ENCODE results near the gene CILP. TPM values are rescaled to one million over a fixed set of nuclear protein-coding genes. Genes with fewer than 3 reads are reported as not detected.

CILP gene
- total RNA-seq, 1 experiment from 2014 or later: not detected

GRCh38 chr15:65175511-65175910, 35.8 kb downstream of the CILP start (continued):
- no peak for TF ChIP-seq ZNF138 (CRISPR knock-in tag; conservative IDR thresholded peaks at IDR 0.05)
- no peak for TF ChIP-seq ZNF219 (CRISPR knock-in tag; IDR thresholded peaks at IDR 0.05; ENCODE audit: borderline replicate concordance)
- TF ChIP-seq IRF2 (CRISPR knock-in tag; IDR thresholded peaks at IDR 0.05; ENCODE audit: borderline replicate concordance, low read depth): no peak
- no peak for TF ChIP-seq ETV6 (CRISPR knock-in tag; IDR thresholded peaks at IDR 0.05)

DNA sequence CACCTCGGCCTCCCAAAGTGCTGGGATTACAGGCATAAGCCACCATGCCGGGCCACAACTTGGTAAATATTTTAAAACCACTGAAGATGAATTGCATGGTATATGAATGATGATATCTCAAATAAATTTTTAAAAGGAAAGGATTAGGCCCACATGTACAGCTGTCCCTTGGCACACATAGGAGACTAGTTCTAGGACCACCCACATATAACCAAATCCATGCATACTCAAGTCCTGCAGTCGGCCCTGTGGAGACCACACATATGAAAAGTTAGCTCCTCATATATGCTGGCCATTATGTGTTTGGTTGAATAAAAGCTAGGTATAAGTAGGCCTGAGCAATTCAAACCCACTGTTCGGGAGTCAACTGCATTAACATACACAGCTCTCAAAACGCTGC, 36.8 kb downstream of the CILP start:
- H3K4me3 Mint-ChIP-seq: no peak overlapping the region

More for the DNA sequence above, 36.8 kb downstream of the CILP start:
- no peak for ATAC-seq
- ChIA-PET CTCF (no interaction called here), POLR2A (no interaction called here)
- DNase-seq (ENCODE audit: low spot score): no peak
- no peaks in the 10 kb centered on the region for H3K4me1 Mint-ChIP-seq
- no peaks in the 10 kb centered on the region for H3K27me3 Mint-ChIP-seq (ENCODE audit: low read depth)
- peaks cover 50% of the 10 kb centered on the region for H3K36me3 Mint-ChIP-seq
- no peak overlapping the region for H3K27ac Mint-ChIP-seq
- H3K9me3 Mint-ChIP-seq: no peaks in the 10 kb centered on the region
- TF ChIP-seq ATF6 (CRISPR knock-in tag; IDR thresholded peaks at IDR 0.05) (no peak), EMX1 (CRISPR knock-in tag; IDR thresholded peaks at IDR 0.05) (no peak), NFATC4 (CRISPR knock-in tag; IDR thresholded peaks at IDR 0.05) (no peak), PRRX2 (CRISPR knock-in tag; IDR thresholded peaks at IDR 0.05) (no peak), MAX (CRISPR knock-in tag; IDR thresholded peaks at IDR 0.05) (no peak), CTCF (IDR thresholded peaks at IDR 0.05) (no peak)
- TF ChIP-seq, protein P1, sequence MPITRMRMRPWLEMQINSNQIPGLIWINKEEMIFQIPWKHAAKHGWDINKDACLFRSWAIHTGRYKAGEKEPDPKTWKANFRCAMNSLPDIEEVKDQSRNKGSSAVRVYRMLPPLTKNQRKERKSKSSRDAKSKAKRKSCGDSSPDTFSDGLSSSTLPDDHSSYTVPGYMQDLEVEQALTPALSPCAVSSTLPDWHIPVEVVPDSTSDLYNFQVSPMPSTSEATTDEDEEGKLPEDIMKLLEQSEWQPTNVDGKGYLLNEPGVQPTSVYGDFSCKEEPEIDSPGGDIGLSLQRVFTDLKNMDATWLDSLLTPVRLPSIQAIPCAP (CRISPR knock-in tag; IDR thresholded peaks at IDR 0.05): no peak
- TF ChIP-seq, protein P2, sequence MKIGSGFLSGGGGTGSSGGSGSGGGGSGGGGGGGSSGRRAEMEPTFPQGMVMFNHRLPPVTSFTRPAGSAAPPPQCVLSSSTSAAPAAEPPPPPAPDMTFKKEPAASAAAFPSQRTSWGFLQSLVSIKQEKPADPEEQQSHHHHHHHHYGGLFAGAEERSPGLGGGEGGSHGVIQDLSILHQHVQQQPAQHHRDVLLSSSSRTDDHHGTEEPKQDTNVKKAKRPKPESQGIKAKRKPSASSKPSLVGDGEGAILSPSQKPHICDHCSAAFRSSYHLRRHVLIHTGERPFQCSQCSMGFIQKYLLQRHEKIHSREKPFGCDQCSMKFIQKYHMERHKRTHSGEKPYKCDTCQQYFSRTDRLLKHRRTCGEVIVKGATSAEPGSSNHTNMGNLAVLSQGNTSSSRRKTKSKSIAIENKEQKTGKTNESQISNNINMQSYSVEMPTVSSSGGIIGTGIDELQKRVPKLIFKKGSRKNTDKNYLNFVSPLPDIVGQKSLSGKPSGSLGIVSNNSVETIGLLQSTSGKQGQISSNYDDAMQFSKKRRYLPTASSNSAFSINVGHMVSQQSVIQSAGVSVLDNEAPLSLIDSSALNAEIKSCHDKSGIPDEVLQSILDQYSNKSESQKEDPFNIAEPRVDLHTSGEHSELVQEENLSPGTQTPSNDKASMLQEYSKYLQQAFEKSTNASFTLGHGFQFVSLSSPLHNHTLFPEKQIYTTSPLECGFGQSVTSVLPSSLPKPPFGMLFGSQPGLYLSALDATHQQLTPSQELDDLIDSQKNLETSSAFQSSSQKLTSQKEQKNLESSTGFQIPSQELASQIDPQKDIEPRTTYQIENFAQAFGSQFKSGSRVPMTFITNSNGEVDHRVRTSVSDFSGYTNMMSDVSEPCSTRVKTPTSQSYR (CRISPR knock-in tag; IDR thresholded peaks at IDR 0.05): no peak
- TF ChIP-seq, protein P3, sequence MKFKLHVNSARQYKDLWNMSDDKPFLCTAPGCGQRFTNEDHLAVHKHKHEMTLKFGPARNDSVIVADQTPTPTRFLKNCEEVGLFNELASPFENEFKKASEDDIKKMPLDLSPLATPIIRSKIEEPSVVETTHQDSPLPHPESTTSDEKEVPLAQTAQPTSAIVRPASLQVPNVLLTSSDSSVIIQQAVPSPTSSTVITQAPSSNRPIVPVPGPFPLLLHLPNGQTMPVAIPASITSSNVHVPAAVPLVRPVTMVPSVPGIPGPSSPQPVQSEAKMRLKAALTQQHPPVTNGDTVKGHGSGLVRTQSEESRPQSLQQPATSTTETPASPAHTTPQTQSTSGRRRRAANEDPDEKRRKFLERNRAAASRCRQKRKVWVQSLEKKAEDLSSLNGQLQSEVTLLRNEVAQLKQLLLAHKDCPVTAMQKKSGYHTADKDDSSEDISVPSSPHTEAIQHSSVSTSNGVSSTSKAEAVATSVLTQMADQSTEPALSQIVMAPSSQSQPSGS (CRISPR knock-in tag; IDR thresholded peaks at IDR 0.05; ENCODE audit: borderline replicate concordance, low read depth): no peak

Data from WTC11 (cell line).